Nephron progenitor cell (in vitro differentiated cells): ENCODE results near the gene DAB1.

Experiments
- DNase-seq: peaks from one replicate; pipeline ENCODE4 v3.0.0; 2021
- H3K27ac Mint-ChIP-seq: 2 replicates; pipeline ENCODE4 v1.8.0; 2021; ENCODE audit warnings: mild to moderate bottlenecking, moderate library complexity, mixed read lengths
- H3K27me3 Mint-ChIP-seq: 2 replicates; pipeline ENCODE4 v1.8.0; 2021; ENCODE audit warnings: mild to moderate bottlenecking, low read depth, mixed read lengths; ENCODE audit not compliant: poor library complexity
- H3K36me3 Mint-ChIP-seq: 2 replicates; pipeline ENCODE4 v1.8.0; 2021; ENCODE audit warnings: low read depth, mixed read lengths
- H3K4me1 Mint-ChIP-seq: 2 replicates; pipeline ENCODE4 v1.8.0; 2021; ENCODE audit warnings: mixed read lengths
- H3K4me3 Mint-ChIP-seq: 2 replicates; pipeline ENCODE4 v1.8.0; 2021; ENCODE audit warnings: mild to moderate bottlenecking, moderate library complexity, mixed read lengths
- H3K9me3 Mint-ChIP-seq: 2 replicates; pipeline ENCODE4 v1.8.0; 2021; ENCODE audit warnings: mild to moderate bottlenecking, moderate library complexity, mixed read lengths
- CTCF ChIP-seq: fragments of 200-600 bp; sonication (generic); IDR thresholded peaks from 2 replicates; pipeline ENCODE4 v1.5.0; 2021; ENCODE audit warnings: antibody characterized with exemption

DAB1 gene

GRCh38 chr1:57040811-57041210 is 383.0 kb downstream of the DAB1 start:
- H3K27me3 Mint-ChIP-seq, result peaks cover 7% of the 10 kb centered on the region
- TF ChIP-seq CTCF, result no peak
- no peak overlapping the region for H3K4me3 Mint-ChIP-seq
- no peaks in the 10 kb centered on the region for H3K36me3 Mint-ChIP-seq
- no peaks in the 10 kb centered on the region for H3K9me3 Mint-ChIP-seq
- H3K4me1 Mint-ChIP-seq, result no peaks in the 10 kb centered on the region
- no peak for DNase-seq
- no peak overlapping the region for H3K27ac Mint-ChIP-seq

DNA sequence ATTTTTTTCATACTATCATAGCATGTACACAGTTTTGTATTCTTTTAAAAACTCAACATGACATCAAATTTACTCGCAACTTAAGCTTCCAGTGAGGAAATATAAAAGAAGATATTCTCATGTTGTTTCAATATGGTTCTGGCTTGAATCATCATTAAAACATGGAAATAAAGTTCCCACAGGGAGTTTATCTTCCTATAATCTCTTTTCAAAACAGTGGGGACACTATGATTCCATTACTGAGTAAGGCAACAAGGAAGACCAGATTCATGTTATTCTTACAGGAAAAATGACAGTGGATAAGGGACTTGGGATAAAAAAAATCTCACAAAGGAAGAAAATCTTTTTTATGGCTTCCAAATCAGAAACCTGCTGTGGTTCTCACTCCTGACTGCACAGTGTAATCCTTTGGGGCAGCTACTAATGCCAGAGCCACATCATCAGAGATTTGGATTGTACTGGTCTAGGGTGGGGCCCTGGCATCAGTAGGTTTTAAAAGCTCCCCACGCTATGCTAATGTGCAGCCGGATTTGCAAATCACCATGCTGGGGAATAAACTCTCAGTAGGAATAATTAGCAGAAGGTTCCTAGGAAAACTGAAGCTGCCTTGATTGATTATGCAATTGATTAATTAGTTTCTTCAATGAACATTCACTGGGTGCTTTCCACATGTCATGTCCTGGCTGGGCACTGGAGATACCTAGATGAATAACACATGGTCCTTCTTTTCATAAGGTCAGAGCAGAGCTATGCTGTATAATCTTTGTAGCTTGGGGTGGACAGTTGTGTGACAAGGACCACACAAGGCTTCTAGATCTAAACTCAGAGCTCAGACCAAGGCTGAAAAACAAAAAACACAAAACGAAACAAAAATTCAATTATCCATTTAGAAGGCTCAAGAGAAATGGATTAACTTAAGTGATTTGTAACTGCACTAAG is 386.9 kb downstream of the DAB1 start:
- Mint-ChIP-seq H3K27me3 (peaks cover 4% of the 10 kb centered on the region), H3K36me3 (no peaks in the 10 kb centered on the region), H3K4me3 (no peak overlapping the region), H3K27ac (no peak overlapping the region), H3K4me1 (no peaks in the 10 kb centered on the region), H3K9me3 (no peaks in the 10 kb centered on the region)
- no peak for TF ChIP-seq CTCF
- no peak for DNase-seq

GRCh38 chr1:57034713-57035112 is 389.1 kb downstream of the DAB1 start:
- H3K4me3 Mint-ChIP-seq, result no peak overlapping the region
- H3K4me1 Mint-ChIP-seq, result no peaks in the 10 kb centered on the region
- no peak overlapping the region for H3K27ac Mint-ChIP-seq
- TF ChIP-seq CTCF, result no peak
- no peaks in the 10 kb centered on the region for H3K36me3 Mint-ChIP-seq
- H3K27me3 Mint-ChIP-seq, result peaks cover 7% of the 10 kb centered on the region
- no peak for DNase-seq
- no peaks in the 10 kb centered on the region for H3K9me3 Mint-ChIP-seq

DNA sequence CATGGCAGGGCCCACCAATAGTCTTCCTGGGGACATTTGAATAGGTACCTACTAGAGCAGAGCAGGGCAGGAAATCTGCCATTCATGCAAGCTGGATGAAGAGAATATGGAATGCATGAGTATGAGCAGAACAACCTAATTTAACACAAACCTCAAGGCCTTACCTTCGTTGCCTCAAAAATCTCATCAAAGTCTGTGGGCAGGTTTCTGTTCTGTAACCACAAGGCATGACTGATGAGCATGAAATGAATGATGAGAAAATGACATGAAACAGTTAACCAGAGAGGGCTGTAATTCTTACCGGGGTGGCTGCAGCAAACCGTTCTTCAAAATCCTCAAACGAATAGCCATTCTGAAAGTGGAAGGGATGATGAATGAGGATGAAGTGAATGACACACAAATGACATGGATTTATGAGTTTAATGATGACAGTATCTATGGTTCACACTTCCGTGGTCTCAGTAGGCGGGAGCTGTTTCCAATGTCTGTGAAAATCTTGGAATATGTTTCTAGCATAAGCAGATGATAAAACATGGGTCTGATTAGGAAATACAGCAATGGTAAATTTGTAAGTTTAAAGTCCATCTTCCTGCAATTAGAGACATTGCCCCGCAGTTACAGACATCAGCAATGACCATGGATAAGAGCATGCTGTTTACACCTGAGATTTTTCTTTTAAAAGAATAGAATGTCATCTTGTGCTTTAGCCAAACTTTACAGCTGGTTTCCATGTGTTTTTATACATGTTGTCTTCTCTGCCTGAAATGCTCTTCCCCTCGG is 390.4 kb downstream of the DAB1 start:
- H3K9me3 Mint-ChIP-seq, result peaks cover 11% of the 10 kb centered on the region

DNA sequence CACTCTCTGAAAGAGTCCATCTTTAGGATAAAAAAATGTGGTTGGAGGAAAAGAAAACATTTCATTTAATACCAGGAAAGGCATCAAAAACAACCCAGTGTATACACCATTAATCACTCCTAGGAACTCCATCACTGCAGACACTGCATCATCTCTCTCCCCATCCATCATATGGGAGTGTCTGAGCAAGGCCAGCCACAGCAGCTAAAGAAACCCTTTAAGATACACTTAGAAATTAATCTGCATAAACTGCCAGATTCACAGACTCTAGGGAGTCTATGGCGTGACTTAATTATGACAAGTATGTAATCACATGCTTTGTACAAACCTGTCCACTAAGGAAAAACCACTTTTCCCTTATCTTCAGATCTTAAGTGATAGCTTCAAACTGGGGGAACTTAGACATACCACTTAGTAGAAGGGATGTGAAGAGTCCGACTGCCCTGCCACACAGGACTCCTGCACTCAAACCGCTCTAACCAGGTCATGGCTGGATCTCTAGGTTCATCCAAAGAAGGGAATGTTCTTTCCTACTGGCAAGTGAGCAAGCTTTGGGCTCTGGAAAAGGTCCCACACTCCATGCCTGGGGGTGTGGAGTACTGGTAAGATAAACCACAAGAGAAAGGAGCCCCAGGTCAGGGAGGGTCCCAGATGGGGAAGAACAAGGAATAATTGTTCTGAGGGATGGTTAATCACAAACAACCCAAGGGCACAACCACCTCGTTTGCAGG is 397.1 kb downstream of the DAB1 start:
- peaks cover 11% of the 10 kb centered on the region for H3K4me1 Mint-ChIP-seq
- no peak overlapping the region for H3K27ac Mint-ChIP-seq
- TF ChIP-seq CTCF, result no peak

More for the DNA sequence above, 390.4 kb downstream of the DAB1 start:
- Mint-ChIP-seq H3K27me3 (peaks cover 7% of the 10 kb centered on the region), H3K4me1 (no peaks in the 10 kb centered on the region), H3K4me3 (no peak overlapping the region), H3K36me3 (peaks cover 4% of the 10 kb centered on the region), H3K27ac (no peak overlapping the region)
- no peak for TF ChIP-seq CTCF
- DNase-seq, result no peak

More for the DNA sequence above, 397.1 kb downstream of the DAB1 start:
- peaks cover 23% of the 10 kb centered on the region for H3K9me3 Mint-ChIP-seq
- H3K36me3 Mint-ChIP-seq, result peaks cover 5% of the 10 kb centered on the region
- peaks cover 7% of the 10 kb centered on the region for H3K27me3 Mint-ChIP-seq
- no peak for DNase-seq
- no peak overlapping the region for H3K4me3 Mint-ChIP-seq
